ENCODE measurements around the gene NCAM1. TPM values are rescaled to one million over a fixed set of nuclear protein-coding genes. Genes with fewer than 3 reads are reported as not detected.

Gene NCAM1
- total RNA-seq, 1 experiment from 2014 or later: 0.95 TPM

DNA sequence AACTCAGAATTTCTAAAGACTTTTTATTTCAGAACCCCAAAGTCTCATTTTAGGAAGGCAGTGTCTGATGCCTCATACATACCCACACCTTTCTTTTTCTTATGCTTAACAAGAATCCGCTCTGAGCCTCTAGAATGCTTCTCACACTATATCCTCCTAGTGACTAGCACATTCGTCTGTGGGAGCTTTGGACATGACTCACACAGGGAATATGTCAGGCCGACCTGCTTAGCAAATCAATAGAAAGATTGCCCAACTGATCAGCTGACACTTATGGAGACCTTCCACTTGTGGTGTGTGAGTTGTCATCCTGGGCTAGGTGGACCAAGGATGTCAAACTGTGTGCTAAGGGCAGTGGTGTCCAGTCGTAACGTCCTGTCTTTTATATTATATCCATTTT is 223.3 kb downstream of the NCAM1 start:
- POLR2A ChIA-PET: no interaction called here

DNA sequence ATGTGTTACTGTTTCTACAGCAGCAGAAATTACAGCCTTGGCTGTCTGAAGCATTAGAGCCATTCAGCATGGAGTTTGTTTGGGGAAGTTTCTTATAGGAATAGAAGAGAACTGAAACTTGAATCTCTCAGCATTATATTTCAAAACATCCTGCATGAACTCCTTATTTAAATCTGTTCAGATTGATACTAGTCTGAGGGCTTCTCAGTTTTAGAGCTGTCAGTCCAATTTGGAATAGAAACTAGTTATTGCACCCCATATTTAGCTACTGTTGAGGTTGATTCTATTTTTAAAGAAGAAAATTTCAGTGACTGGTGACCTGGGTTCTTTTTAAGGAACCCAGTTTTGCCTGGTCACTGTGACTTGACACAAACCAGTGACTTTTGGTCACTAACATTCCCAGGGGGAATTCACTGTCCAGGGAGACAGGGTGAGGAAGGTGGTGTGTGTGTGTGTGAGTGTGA is 227.2 kb downstream of the NCAM1 start:
- no peak for DNase-seq
- intact Hi-C loops (cut with micrococcal nuclease; ENCODE audit: unreplicated experiment): no loop called here
- no peaks in the 10 kb centered on the region for H3K4me1 Mint-ChIP-seq (ENCODE audit: low read depth, unreplicated experiment)
- H3K27me3 Mint-ChIP-seq (ENCODE audit: insufficient read depth, unreplicated experiment): peaks cover 16% of the 10 kb centered on the region
- TF ChIP-seq, protein P1, sequence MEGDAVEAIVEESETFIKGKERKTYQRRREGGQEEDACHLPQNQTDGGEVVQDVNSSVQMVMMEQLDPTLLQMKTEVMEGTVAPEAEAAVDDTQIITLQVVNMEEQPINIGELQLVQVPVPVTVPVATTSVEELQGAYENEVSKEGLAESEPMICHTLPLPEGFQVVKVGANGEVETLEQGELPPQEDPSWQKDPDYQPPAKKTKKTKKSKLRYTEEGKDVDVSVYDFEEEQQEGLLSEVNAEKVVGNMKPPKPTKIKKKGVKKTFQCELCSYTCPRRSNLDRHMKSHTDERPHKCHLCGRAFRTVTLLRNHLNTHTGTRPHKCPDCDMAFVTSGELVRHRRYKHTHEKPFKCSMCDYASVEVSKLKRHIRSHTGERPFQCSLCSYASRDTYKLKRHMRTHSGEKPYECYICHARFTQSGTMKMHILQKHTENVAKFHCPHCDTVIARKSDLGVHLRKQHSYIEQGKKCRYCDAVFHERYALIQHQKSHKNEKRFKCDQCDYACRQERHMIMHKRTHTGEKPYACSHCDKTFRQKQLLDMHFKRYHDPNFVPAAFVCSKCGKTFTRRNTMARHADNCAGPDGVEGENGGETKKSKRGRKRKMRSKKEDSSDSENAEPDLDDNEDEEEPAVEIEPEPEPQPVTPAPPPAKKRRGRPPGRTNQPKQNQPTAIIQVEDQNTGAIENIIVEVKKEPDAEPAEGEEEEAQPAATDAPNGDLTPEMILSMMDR (IDR thresholded peaks at IDR 0.05; ENCODE audit: insufficient read depth in 1 of 2, low read depth in 1 of 2, low read length in 1 of 2, severe bottlenecking in 1 of 2, unreplicated experiment in 1 of 2): no peak
- H3K4me1 ChIP-seq: no peaks in the 10 kb centered on the region
- no peaks in the 10 kb centered on the region for H3K36me3 ChIP-seq (ENCODE audit: control insufficient read depth, insufficient read depth, low read length)
- no peak overlapping the region for H3K4me3 Mint-ChIP-seq (ENCODE audit: unreplicated experiment)
- no peak overlapping the region for H3K4me3 ChIP-seq (ENCODE audit: low read depth, low read length)
- ChIA-PET CTCF (no interaction called here), POLR2A (no interaction called here)
- no peaks in the 10 kb centered on the region for H3K36me3 Mint-ChIP-seq (ENCODE audit: insufficient read depth, unreplicated experiment)
- no peaks in the 10 kb centered on the region for H3K9me3 ChIP-seq
- H3K27ac Mint-ChIP-seq (ENCODE audit: unreplicated experiment): no peak overlapping the region
- no peaks in the 10 kb centered on the region for H3K9me3 Mint-ChIP-seq (ENCODE audit: unreplicated experiment)
- H3K27me3 ChIP-seq (replicated peaks; ENCODE audit: control insufficient read depth, insufficient read depth, low read length): no peaks in the 10 kb centered on the region
- BruUV-seq (replicated peaks): no TSS peak

More for the DNA sequence above, 223.3 kb downstream of the NCAM1 start:
- Histone ChIP-seq H3K27me3 (replicated peaks; ENCODE audit: control insufficient read depth, insufficient read depth, low read length) (no peaks in the 10 kb centered on the region), H3K4me1 (no peaks in the 10 kb centered on the region), H3K9me3 (no peaks in the 10 kb centered on the region), H3K4me3 (ENCODE audit: low read depth, low read length) (no peak overlapping the region), H3K36me3 (ENCODE audit: control insufficient read depth, insufficient read depth, low read length) (no peaks in the 10 kb centered on the region)
- DNase-seq: peak in 1 of 2 experiments; percentile 30
- H3K27me3 Mint-ChIP-seq (ENCODE audit: insufficient read depth, unreplicated experiment): peaks cover 13% of the 10 kb centered on the region
- H3K9me3 Mint-ChIP-seq (ENCODE audit: unreplicated experiment): no peaks in the 10 kb centered on the region
- H3K36me3 Mint-ChIP-seq (ENCODE audit: insufficient read depth, unreplicated experiment): no peaks in the 10 kb centered on the region
- intact Hi-C loops (cut with micrococcal nuclease; ENCODE audit: unreplicated experiment): no loop called here
- H3K27ac Mint-ChIP-seq (ENCODE audit: unreplicated experiment): no peak overlapping the region
- CTCF ChIA-PET: no interaction called here
- H3K4me1 Mint-ChIP-seq (ENCODE audit: low read depth, unreplicated experiment): no peaks in the 10 kb centered on the region
- no TSS peak for BruUV-seq (replicated peaks)
- H3K4me3 Mint-ChIP-seq (ENCODE audit: unreplicated experiment): no peak overlapping the region
- TF ChIP-seq, protein P1 (IDR thresholded peaks at IDR 0.05; ENCODE audit: insufficient read depth in 1 of 2, low read depth in 1 of 2, low read length in 1 of 2, severe bottlenecking in 1 of 2, unreplicated experiment in 1 of 2): no peak

DNA sequence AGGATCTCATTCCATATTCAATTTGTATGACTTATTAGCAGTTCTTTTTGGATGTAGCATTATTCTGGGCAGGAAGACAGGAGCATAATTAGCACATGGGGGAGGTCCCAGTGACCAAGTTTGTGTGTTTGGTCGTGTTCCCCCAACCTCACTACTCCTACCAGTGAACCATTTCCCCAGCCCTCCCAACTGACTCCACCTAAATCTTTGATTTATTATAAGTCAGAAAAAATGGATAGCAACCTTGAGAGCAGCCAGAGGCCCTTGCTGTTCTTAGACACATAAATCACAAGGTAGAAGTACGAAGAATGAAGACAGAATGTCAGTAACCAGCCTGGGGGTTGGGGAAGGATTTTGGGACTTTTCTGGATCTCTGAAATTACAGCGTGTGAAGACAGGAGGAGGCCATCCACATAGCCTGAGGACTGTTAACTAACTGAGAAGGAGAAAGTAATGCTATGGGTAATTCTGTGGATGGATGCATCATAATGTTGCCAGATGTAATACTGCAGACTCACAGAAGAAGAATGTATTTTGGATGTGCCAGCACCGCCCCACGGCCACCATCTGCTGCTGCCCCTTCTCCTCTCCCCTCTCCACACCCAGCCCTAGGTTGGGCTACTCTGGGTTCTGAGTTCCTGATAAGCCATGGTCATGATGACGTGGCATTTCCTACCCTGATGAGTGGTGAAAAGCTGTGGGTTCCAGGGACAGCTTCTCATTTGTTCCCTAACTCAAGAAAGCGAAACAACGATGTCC is 228.9 kb downstream of the NCAM1 start:
- Histone ChIP-seq H3K36me3 (ENCODE audit: control insufficient read depth, insufficient read depth, low read length) (no peaks in the 10 kb centered on the region), H3K4me1 (no peaks in the 10 kb centered on the region), H3K4me3 (ENCODE audit: low read depth, low read length) (no peak overlapping the region), H3K27me3 (replicated peaks; ENCODE audit: control insufficient read depth, insufficient read depth, low read length) (no peaks in the 10 kb centered on the region), H3K9me3 (no peaks in the 10 kb centered on the region)
- TF ChIP-seq, protein P1 (IDR thresholded peaks at IDR 0.05; ENCODE audit: insufficient read depth in 1 of 2, low read depth in 1 of 2, low read length in 1 of 2, severe bottlenecking in 1 of 2, unreplicated experiment in 1 of 2): no peak
- no peak for DNase-seq
- intact Hi-C loops (cut with micrococcal nuclease; ENCODE audit: unreplicated experiment): no loop called here
- BruUV-seq (replicated peaks): no TSS peak
- ChIA-PET CTCF (no interaction called here), POLR2A (no interaction called here)
- Mint-ChIP-seq H3K27me3 (ENCODE audit: insufficient read depth, unreplicated experiment) (peaks cover 16% of the 10 kb centered on the region), H3K4me1 (ENCODE audit: low read depth, unreplicated experiment) (no peaks in the 10 kb centered on the region), H3K4me3 (ENCODE audit: unreplicated experiment) (no peak overlapping the region), H3K9me3 (ENCODE audit: unreplicated experiment) (no peaks in the 10 kb centered on the region), H3K36me3 (ENCODE audit: insufficient read depth, unreplicated experiment) (no peaks in the 10 kb centered on the region), H3K27ac (ENCODE audit: unreplicated experiment) (no peak overlapping the region)
